ENCODE data around the gene TMEM17. TPM values are rescaled to one million over a fixed set of nuclear protein-coding genes. Genes with fewer than 3 reads are reported as not detected.
A peak's percentile ranks its signal among the peaks of the same experiment; 100 is the strongest.

Gene TMEM17, protein sequence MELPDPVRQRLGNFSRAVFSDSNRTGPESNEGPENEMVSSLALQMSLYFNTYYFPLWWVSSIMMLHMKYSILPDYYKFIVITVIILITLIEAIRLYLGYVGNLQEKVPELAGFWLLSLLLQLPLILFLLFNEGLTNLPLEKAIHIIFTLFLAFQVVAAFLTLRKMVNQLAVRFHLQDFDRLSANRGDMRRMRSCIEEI
- 1 to 10 TPM; 1.2 to 2.3 (median 1.6) TPM for total RNA-seq
- 1 to 10 TPM in 1 of 2 donors, under 1 TPM in 1; 0.80 to 1.1 TPM for polyA plus RNA-seq
- long read RNA-seq, donor 1, partial matches to known transcripts: 0 of 3 reads
- long read RNA-seq, donor 1, other reads (novel, unspliced or antisense): 0 of 3 reads
- long read RNA-seq, donor 2, transcript TMEM17-201 (4 exons, 1,797 nt): major isoform, 9 of 9 reads
- long read RNA-seq, donor 2, partial matches to known transcripts: 0 of 9 reads
- long read RNA-seq, donor 2, other reads (novel, unspliced or antisense): 0 of 9 reads
- long read RNA-seq, donor 3, transcript TMEM17-201 (4 exons, 1,797 nt): major isoform, 5 of 5 reads
- long read RNA-seq, donor 3, partial matches to known transcripts: 0 of 5 reads
- long read RNA-seq, donor 3, other reads (novel, unspliced or antisense): 0 of 5 reads

DNA sequence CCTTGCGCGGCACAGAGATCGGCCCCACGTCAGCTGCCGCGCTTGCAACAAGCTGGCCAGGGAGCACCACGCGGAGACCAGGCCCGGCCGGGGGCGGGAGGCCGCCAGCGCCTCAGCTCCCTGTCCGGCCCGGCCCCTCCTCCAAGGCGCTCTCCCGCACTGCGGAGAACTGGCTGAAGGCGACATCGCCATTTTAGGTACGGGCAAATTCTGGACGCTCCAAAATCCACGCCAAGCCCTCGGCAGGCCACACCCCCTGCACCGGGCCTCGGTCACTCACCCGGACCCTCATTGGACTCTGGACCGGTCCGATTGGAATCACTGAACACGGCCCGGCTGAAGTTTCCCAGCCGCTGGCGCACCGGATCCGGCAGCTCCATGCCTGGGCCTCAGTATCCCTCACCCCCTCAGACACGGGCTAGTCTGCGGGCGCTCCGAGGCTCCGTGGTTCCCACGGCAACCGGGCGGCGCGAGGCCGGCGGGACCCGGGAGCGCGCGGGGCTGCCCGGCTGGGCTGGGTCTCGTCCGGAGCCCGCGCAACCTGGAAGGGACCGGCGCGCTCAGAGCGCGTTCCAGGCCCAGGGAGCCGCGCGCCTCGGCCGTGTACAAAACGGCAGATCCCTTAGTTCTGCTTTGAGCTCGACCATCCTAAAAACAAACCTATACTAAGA lies at the start of gene TMEM17:
TMEM17 (minus strand) TSS at position 446 of the 671 bp plus-strand sequence; CDS start at position 380, 66 bp downstream.
- Histone ChIP-seq H3K27ac (peak within 1 kb of the TSS; percentile 80 to 95 (median 88)), H3K27me3 (no peaks in the 10 kb centered on the region), H3K36me3 (peaks cover 0 to 6% (median 0%) of the 10 kb centered on the region in 9 donors), H3K4me3 (peak within 1 kb of the TSS; percentile 58 to 84 (median 76)), H3K4me1 (peaks cover 0 to 18% (median 7%) of the 10 kb centered on the region in 12 donors), H3K9me3 (no peaks in the 10 kb centered on the region)
- WGBS, 4 donors: 0 to 1% (median 0%) methylated on average over 19 to 68 of the region's 68 CpGs
- intact Hi-C loops (cut with DNase I): loop anchor here in 8 of 10 donors (1.0 to 10.0 kb wide), 7 partner anchors 39 to 201 kb away; partner anchors contain the start of gene EHBP1 (in 8 of the 8)
- TF ChIP-seq CTCF (IDR thresholded peaks at IDR 0.05) (peak in 1 of 12 donors; percentile 9), POLR2A (IDR thresholded peaks at IDR 0.05) (peak in 1 of 2 donors; percentile 31)
- ATAC-seq: peak; percentile 98
- DNase-seq: peak; percentile 95 to 96 (median 96)

DNA sequence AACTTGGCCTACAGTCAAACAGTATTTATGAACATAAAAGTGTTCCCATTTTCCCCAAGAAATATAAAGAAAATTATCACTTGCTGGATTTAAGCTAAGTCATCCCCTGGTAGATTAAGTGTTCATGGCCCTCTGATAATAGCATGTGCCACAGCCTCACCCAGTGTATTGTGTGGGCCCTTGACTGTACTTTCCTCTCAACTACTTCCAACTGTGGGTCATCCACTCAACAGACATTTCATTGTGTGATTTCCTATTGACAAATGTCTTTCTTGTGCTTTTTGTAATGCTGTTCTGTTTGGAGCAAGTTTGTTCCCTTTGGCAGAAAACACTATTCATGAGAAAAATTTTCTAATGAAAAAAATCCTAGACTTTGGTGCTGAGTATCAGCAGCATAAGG lies 48.4 kb upstream of the TMEM17 start:
- DNase-seq (no peak), ATAC-seq (no peak)
- H3K9me3 ChIP-seq: no peaks in the 10 kb centered on the region
- H3K27ac ChIP-seq: no peak overlapping the region
- H3K27me3 ChIP-seq: no peaks in the 10 kb centered on the region
- TF ChIP-seq POLR2A (IDR thresholded peaks at IDR 0.05) (no peak), CTCF (IDR thresholded peaks at IDR 0.05) (no peak)
- H3K36me3 ChIP-seq: no peaks in the 10 kb centered on the region
- intact Hi-C loops (cut with DNase I): no loop called here
- no peaks in the 10 kb centered on the region for H3K4me1 ChIP-seq
- no peak overlapping the region for H3K4me3 ChIP-seq

DNA sequence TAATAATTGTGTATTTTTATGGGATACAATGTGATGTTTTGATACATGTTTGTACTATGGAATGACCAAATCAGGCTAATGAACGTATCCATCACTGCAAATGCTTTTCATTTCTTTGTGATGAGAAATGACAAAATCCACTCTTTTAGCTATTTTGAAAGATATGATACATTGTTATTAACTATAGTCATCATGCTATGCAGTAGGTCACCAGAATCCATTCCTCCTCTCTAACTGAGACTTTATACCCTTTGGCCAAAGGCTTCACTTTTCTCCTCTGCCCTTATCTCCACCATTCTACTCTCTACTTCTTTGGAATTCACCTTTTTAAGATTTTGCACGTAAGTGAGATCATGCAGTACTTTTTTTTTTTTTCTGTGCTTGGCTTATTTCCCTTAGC lies 44.5 kb upstream of the TMEM17 start:
- no peaks in the 10 kb centered on the region for H3K9me3 ChIP-seq
- DNase-seq: no peak
- 85 to 95% (median 92%) methylated on average over 2 of the region's 2 CpGs for WGBS, 4 donors

More for the DNA sequence above, 44.5 kb upstream of the TMEM17 start:
- intact Hi-C loops (cut with DNase I): no loop called here
- Histone ChIP-seq H3K36me3 (no peaks in the 10 kb centered on the region), H3K27ac (no peak overlapping the region), H3K27me3 (no peaks in the 10 kb centered on the region), H3K4me1 (no peaks in the 10 kb centered on the region), H3K4me3 (no peak overlapping the region)
- TF ChIP-seq CTCF (IDR thresholded peaks at IDR 0.05) (no peak), POLR2A (IDR thresholded peaks at IDR 0.05) (no peak)
- no peak for ATAC-seq

Measured in heart left ventricle (tissue), 16 donors.